Measurements from ENCODE around the gene JAGN1.

JAGN1 gene

GRCh38 chr3:9942164-9942563, 51.8 kb downstream of the JAGN1 start:
- no peak overlapping the region for H3K4me3 ChIP-seq (ENCODE audit: low read depth, low read length)
- TF ChIP-seq, protein P1, sequence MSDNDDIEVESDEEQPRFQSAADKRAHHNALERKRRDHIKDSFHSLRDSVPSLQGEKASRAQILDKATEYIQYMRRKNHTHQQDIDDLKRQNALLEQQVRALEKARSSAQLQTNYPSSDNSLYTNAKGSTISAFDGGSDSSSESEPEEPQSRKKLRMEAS (IDR thresholded peaks at IDR 0.05; ENCODE audit: low read depth, low read length) = no peak
- no peak for TF ChIP-seq MYC (IDR thresholded peaks at IDR 0.05; ENCODE audit: low read depth, low read length)
- TF ChIP-seq POLR2A (IDR thresholded peaks at IDR 0.05; ENCODE audit: extremely low read depth, insufficient read length) = no peak
- no peak for TF ChIP-seq CTCF (IDR thresholded peaks at IDR 0.05; ENCODE audit: low read depth, low read length)
- DNase-seq (ENCODE audit: low read depth) = no peak

- DNase-seq (ENCODE audit: low read depth) = no peak
- H3K4me3 ChIP-seq (ENCODE audit: low read depth, low read length) = no peak overlapping the region
- no peak for TF ChIP-seq CTCF (IDR thresholded peaks at IDR 0.05; ENCODE audit: low read depth, low read length)
- no peak for TF ChIP-seq MYC (IDR thresholded peaks at IDR 0.05; ENCODE audit: low read depth, low read length)
- TF ChIP-seq POLR2A (IDR thresholded peaks at IDR 0.05; ENCODE audit: extremely low read depth, insufficient read length) = no peak
- TF ChIP-seq, protein P1 (IDR thresholded peaks at IDR 0.05; ENCODE audit: low read depth, low read length) = no peak
These were observed 52.7 kb downstream of the JAGN1 start for GRCh38 chr3:9942934-9943690.

All from NB4 (cell line).